HUES6 (cell line): ENCODE data around the gene DNAJA3.
"Not testable (repeated sequence)": the region's sequence is repeated elsewhere in the genome, so short reads cannot be mapped to it uniquely, and the experiment has no call there.

Source experiments
- H3K27ac ChIP-seq: 2 replicates; pipeline ENCODE4 v1.7.0; 2013; ENCODE audit warnings: low read depth, mild to moderate bottlenecking, low read length, inconsistent platforms
- H3K27me3 ChIP-seq: 2 replicates; pipeline ENCODE4 v1.6.1; 2013; ENCODE audit warnings: low read length; ENCODE audit not compliant: control insufficient read depth, insufficient read depth
- H3K36me3 ChIP-seq: 2 replicates; pipeline ENCODE4 v1.6.1; 2013; ENCODE audit warnings: low read length; ENCODE audit not compliant: control insufficient read depth, insufficient read depth
- H3K4me1 ChIP-seq: 2 replicates; pipeline ENCODE4 v1.6.1; 2013; ENCODE audit warnings: low read length; ENCODE audit not compliant: control insufficient read depth, insufficient read depth
- H3K4me3 ChIP-seq: 2 replicates; pipeline ENCODE4 v1.5.1; 2013; ENCODE audit warnings: low read depth, low read length
- H3K9ac ChIP-seq: one replicate; pipeline ENCODE4 v1.6.1; 2013; ENCODE audit warnings: mild to moderate bottlenecking, low read length
- H3K9me3 ChIP-seq: 2 replicates; pipeline ENCODE4 v1.6.1; 2013; ENCODE audit warnings: low read depth, low read length; ENCODE audit not compliant: control insufficient read depth, insufficient read depth

DNAJA3 gene

DNA sequence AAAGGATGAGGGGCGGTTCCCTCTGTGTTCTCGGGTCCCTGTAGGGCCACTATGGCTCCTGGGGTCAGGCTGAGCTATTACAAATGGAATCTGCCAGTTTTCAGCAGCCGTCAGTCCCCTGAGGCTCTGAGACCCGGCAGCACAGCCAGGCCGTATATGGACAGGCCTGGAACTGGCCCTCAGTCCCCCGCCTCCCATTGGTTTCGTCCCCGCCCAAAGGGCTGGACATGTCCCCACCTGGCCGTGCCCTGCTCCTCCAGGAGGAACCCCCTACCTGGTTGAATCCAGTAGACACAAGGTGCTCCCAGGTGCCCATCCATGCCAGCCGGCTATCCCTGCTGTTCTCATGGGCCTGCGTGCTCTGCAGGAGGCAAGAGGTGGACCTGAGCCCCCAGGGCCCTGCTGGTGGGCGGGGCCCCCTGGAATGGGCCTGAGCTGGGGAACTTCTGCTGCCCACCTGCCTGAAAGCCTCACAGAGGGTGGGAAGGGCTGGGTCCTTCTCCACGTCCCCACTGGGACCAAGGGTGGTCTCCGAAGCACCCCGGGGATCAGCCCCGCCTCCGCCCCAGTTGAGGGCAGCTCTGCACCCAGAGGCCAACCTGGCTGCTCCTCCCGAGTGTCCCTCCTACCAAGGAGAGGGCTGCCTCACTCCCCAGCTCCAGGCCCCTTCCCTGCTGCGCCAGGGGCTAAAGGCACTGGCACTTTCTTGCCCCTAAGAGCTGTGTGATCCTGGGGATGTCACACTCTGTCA is 37.2 kb upstream of the DNAJA3 start:
- peaks cover 56% of the 10 kb centered on the region for H3K4me1 ChIP-seq
- no peaks in the 10 kb centered on the region for H3K27me3 ChIP-seq
- H3K36me3 ChIP-seq = 0 out of 2 replicates have a peak, but pooled peaks cover 4% of the 10 kb centered on the region
- peak overlapping the region; percentile 80 for H3K27ac ChIP-seq
- peak overlapping the region; percentile 59 for H3K9ac ChIP-seq
- H3K9me3 ChIP-seq = no peaks in the 10 kb centered on the region
- H3K4me3 ChIP-seq = no peak overlapping the region

DNA sequence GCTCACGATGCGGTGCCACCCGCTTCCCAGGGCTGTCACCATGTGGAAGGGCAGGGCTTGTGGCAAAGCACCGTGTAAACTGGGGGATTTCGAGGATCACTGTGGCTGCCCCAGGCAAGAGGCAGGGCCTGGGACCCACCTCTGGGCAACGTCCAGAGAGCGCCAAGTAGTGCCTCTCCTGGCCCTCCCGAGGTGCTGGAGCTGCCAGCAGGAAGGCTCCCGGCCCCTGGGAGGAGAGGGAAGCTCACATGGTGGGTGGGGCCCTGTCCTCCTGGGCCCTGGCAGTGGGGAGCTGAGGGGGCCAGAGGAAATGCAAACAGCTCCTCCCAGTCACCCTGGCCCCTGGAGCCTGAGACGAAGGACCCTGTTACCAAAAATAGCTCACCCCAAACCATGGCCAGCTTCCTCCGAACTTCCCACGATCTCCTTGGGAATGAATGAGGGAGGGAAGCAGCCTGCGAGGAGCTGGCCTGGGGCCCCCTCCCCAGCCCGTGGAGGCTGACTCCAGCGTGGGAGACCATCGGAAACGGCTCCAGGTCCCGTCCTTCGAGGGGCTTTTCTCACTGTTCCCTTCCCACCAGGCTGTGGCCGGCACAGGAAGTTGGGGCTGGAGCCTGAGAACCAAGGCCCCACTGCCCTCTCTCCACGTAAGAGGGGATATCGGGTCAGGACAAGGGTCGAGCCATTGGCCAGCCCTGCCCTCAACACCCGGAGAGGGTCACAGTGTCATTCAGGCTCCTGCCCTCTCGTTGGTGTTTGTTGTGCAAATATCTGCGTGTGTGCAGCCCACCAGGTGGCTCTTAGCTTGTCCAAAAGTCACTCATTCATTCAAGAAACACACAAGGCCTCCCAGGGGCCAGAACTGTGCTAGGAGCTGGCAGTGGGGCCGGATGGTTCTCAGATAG is 36.4 kb upstream of the DNAJA3 start:
- H3K27ac ChIP-seq = peak overlapping the region; percentile 80; the same call in 1 of the 2 replicates
- 0 out of 2 replicates have a peak, but pooled peaks cover 4% of the 10 kb centered on the region for H3K36me3 ChIP-seq
- H3K27me3 ChIP-seq = no peaks in the 10 kb centered on the region
- no peak overlapping the region for H3K4me3 ChIP-seq
- no peaks in the 10 kb centered on the region for H3K9me3 ChIP-seq
- peak overlapping the region; percentile 59 for H3K9ac ChIP-seq
- peaks cover 58% of the 10 kb centered on the region for H3K4me1 ChIP-seq

DNA sequence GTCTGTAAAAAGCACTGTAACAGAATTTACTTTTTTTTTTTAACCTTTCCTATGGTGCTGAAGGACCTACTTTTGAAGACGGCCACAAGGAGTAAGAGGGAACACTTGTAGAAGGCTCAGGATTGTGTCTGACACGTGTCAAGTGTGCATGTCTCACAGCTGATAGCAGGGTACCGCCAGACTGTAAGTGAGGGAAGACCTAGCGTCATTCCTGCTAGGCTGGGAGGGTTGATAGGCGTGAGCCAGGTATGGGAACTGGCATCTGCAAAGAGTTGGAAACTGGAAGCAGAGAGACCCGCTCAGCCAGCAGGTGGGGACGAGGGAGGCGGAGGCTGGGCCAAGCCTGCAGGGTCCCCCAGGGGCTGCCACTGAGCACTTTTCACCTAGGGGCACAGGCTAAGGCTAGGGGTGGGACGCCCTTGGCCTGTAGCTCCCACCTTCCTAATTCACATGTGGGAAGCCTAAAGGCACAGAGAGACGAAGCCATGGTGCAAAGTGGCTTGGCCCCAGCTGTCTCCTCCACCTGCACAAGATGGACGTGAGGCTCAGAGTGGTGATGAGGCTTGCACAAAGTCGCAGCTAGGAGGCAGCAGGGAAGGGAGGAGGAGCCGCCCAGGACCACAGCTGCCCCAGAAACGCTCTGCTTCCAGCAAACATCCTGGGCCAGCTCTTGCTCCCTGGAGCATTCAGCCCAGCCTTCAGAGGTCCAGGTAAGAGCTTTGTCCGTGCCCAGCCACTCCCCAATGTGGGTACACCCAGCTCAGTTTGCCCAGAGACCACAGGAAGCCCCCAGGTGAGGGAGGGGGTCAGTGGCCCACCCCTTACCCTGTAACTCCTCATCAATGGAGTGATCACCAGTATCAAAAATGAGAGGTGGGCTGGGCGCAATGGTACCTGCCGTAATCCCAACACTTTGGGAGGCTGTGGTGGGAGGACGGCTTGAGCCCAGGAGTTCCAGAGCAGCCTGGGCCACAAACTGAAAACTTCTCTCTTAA is 35.1 kb upstream of the DNAJA3 start:
- Histone ChIP-seq H3K9me3 (no peaks in the 10 kb centered on the region), H3K27ac (no peak overlapping the region), H3K4me3 (no peak overlapping the region), H3K27me3 (no peaks in the 10 kb centered on the region), H3K4me1 (peaks cover 58% of the 10 kb centered on the region), H3K9ac (no peak overlapping the region), H3K36me3 (peaks cover 10% of the 10 kb centered on the region; the same call in 1 of the 2 replicates)

DNA sequence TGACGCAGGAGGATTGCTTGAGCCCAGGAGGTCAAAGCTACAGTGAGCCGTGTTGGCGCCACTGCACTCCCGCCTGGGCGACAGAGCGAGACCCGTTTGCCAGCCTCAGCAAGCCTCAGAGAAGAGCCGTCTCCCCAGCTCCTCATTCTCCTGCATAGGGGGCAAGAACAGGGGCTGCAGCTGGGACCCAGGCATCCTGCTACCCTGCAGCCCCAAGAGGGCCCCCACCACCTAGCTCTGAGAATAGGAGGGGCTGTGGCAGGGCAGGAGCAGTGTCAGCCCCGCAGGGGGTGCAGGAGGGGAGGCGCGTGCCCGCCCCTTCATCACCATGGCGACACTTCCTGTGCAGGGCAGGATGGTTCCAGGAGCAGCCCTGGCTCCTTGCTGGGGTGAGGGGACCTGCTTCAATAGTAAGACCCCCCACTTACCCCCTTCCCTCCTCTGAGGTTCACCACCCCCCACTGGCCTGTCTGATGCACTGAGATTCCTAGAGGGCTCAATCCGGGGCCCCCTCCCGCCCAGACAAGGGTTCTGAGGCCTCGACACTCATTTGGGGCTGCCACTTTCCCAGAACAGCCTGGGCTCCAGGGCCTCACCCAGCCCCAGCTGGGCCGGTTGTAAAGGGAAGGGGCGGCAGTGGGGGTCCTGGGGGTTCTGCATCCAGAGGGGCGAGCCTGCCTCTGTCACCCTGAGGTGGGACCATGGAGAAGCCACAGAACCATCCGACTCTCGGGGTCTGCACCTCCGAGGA is 33.9 kb upstream of the DNAJA3 start:
- peaks cover 12% of the 10 kb centered on the region; the same call in 1 of the 2 replicates for H3K36me3 ChIP-seq

DNA sequence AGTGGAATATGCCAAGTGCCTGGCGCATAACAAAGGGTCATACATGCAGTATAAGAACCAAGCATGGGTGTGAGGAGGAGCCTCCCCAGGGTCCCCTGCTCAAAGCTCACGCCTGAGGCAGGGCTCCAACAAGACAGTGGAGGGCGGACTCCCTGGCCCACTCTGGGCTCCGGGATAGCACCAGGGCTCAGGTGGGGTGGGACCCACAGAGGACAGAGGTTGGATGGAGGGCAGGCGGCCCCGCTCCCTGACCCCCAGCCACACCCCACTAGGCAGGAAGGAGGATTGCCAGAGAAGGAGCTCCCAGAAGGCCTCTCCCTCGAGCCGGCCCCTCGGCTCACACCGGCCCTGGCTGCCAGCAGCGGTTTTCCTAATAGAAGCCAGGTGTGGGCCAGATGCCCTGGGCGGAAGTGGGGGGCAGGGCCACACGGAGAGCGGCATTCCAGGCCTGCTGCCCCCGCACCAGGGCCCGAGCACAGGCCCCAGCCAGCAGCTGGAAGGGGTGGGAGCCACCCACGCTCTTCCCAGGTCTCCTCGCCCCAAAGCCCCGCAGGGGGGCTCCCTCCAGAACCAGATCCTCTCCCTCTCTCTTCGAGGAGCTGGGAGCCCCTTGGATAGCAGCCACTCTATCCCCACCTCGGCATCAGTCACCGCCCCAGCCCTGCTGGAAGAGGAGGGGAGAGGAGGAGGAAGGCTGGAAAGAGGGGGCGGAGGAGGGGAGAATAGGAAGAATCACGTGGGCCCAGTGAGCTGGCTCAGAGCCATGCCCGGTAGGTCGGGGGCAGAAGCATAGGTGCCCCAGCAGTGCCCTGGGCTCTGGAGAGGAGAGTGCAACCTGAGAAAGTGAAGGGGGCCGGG is 33.1 kb upstream of the DNAJA3 start:
- H3K9me3 ChIP-seq = no peaks in the 10 kb centered on the region
- H3K4me1 ChIP-seq = peaks cover 58% of the 10 kb centered on the region
- H3K36me3 ChIP-seq = peaks cover 10% of the 10 kb centered on the region; the same call in 1 of the 2 replicates
- H3K27me3 ChIP-seq = no peaks in the 10 kb centered on the region
- H3K9ac ChIP-seq = peak overlapping the region; percentile 38
- H3K27ac ChIP-seq = peak overlapping the region; percentile 93
- H3K4me3 ChIP-seq = peak overlapping the region; percentile 16; the same call in 1 of the 2 replicates

More for the DNA sequence above, 33.9 kb upstream of the DNAJA3 start:
- H3K9ac ChIP-seq = peak overlapping the region; percentile 38
- H3K4me3 ChIP-seq = peak overlapping the region; percentile 16; the same call in 1 of the 2 replicates
- H3K27ac ChIP-seq = peak overlapping the region; percentile 93
- H3K4me1 ChIP-seq = peaks cover 58% of the 10 kb centered on the region
- H3K27me3 ChIP-seq = no peaks in the 10 kb centered on the region
- H3K9me3 ChIP-seq = no peaks in the 10 kb centered on the region

DNA sequence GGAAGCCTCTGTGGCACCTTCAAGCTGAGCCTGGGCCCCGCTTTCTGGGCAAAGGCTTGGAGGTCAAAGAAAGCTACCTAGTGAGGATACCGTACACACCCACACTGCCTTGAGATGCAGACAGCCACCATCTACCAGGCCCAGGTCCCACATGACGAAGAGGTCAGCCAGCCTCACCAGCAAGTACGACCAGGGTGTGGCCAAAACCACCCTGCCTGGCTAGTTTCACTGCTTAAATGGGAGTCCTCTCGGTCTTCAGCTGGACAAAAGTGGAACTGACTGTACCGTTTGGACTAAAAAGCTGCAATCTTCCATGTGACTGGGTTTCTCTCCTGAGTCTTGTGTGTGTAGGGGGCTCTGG is 32.4 kb upstream of the DNAJA3 start:
- H3K27me3 ChIP-seq = no peaks in the 10 kb centered on the region
- H3K4me3 ChIP-seq = no peak overlapping the region
- H3K36me3 ChIP-seq = peaks cover 8% of the 10 kb centered on the region; the same call in 1 of the 2 replicates
- no peaks in the 10 kb centered on the region for H3K9me3 ChIP-seq
- H3K27ac ChIP-seq = peak overlapping the region; percentile 93
- peaks cover 53% of the 10 kb centered on the region for H3K4me1 ChIP-seq
- peak overlapping the region; percentile 38 for H3K9ac ChIP-seq

DNA sequence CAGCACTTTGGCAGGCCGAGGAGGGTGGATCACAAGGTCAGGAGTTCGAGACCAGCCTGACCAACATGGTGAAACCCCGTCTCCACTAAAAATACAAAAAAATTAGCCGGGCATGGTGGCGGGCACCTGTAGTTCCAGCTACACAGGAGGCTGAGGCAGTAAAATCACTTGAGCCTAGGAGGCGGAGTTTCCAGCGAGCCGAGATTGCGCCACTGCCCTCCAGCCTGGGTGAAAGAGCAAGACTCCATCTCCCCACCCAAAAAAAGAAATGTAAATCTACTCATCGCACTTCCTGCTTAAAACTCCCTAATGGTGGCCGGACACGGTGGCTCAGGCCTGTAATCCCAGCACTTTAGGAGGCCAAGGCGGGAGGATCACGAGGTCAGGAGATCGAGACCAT is 31.8 kb upstream of the DNAJA3 start:
- H3K27ac ChIP-seq, H3K36me3 ChIP-seq, H3K27me3 ChIP-seq, H3K9ac ChIP-seq, H3K9me3 ChIP-seq, H3K4me3 ChIP-seq: not testable (repeated sequence)
- H3K4me1 ChIP-seq = peaks cover 46% of the 10 kb centered on the region

DNA sequence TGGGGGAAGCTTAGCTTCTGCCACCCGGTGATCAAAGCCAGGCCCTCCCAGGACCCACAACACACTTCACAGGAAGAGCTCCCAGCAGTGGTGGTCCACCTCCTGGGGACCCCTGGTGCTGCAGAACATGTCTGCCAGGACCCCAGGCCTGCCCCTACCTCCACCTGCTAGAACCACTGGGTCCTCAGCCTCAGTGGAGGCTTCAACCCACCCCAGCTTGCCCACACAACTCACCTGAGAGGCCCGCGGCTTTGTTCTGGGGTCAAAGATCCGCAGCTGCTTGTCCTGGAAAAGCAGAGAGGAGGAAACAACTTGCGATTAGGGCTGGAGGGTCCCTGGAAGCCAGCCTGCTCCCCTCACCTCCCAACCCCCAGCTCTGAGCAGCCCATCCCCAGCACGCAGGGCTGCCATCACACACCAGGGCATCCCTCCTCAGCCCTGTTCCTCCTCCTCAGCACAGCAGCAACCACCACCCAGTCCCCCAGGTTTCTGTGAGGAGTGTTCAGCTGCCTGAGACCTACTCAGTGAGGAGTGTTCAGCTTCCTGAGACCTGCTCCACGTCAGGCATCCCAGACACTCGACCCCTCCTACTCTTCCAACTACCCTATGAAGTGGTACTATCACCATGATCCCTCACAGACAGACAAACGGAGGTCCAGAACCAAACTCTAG is 30.5 kb upstream of the DNAJA3 start:
- Histone ChIP-seq H3K4me3 (no peak overlapping the region), H3K9ac (peak overlapping the region; percentile 29), H3K36me3 (peaks cover 8% of the 10 kb centered on the region; the same call in 1 of the 2 replicates), H3K27me3 (no peaks in the 10 kb centered on the region), H3K4me1 (peaks cover 33% of the 10 kb centered on the region), H3K9me3 (no peaks in the 10 kb centered on the region), H3K27ac (no peak overlapping the region)
